SK-N-SH (cell line): ENCODE data around the gene HIBADH. TPM values are rescaled to one million over a fixed set of nuclear protein-coding genes. Genes with fewer than 3 reads are reported as not detected.

Experiments
- CTCF ChIA-PET: fragments of 300-600, 350-600 bp; formaldehyde crosslinking; extraction: SDS; loops from one replicate; lab custom pipeline; 2021; lab: Yijun Ruan, JAX
- POLR2A ChIA-PET: fragments of 350-600 bp; sonication (Branson Sonifier 250); formaldehyde crosslinking; extraction: SDS; loops from one replicate; lab custom pipeline; 2020; ENCODE audit warnings: antibody characterized with exemption, inconsistent platforms; lab: Yijun Ruan, JAX
- DNase-seq: peaks from one replicate; pipeline ENCODE4 v3.0.0; 2012
- H2AFZ ChIP-seq: fragments of 200-600 bp; sonication (generic); 2 replicates; pipeline ENCODE4 v1.8.1; 2016; ENCODE audit warnings: antibody characterized with exemption, mild to moderate bottlenecking, low read depth
- H3F3A ChIP-seq: fragments of 200-600 bp; sonication (generic); replicated peaks from 2 replicates; pipeline ENCODE3; 2016; ENCODE audit warnings: antibody characterized with exemption, mild to moderate bottlenecking; ENCODE audit not compliant: insufficient read depth
- H3K27ac ChIP-seq, 2 experiments: fragments of 200-500 bp in 1 of 2; fragments of 200-600 bp in 1 of 2; sonication (Bioruptor generic) in 1 of 2; sonication (generic), shearing (Covaris generic) in 1 of 2; 2 replicates each; pipeline versions ENCODE4 v1.5.1 to v1.6.1; 2014 to 2016; ENCODE audit warnings: low read depth in 2 of 2, inconsistent platforms in 1 of 2, low read length in 1 of 2, mild to moderate bottlenecking in 1 of 2, mixed read lengths in 1 of 2
- H3K27me3 ChIP-seq: fragments of 200-600 bp; sonication (generic), shearing (Covaris generic); 2 replicates; pipeline ENCODE4 v1.6.1; 2016; ENCODE audit warnings: mixed run types; ENCODE audit not compliant: insufficient read depth
- H3K36me3 ChIP-seq, 2 experiments: fragments of 200-500 bp in 1 of 2; fragments of 200-600 bp in 1 of 2; sonication (Bioruptor generic) in 1 of 2; sonication (generic) in 1 of 2; replicated peaks in 1 of 2; 2 replicates each; pipeline versions ENCODE3 to v1.5.1; 2014 to 2016; ENCODE audit warnings: low read length in 1 of 2, mild to moderate bottlenecking in 1 of 2; ENCODE audit not compliant: insufficient read depth in 2 of 2, control insufficient read depth in 1 of 2
- H3K4me1 ChIP-seq, 2 experiments: fragments of 200-500 bp in 1 of 2; fragments of 200-600 bp in 1 of 2; sonication (Bioruptor generic) in 1 of 2; sonication (generic), shearing (Covaris generic) in 1 of 2; 2 replicates each; pipeline versions ENCODE4 v1.5.1 to v1.6.1; 2014 to 2016; ENCODE audit warnings: low read depth in 1 of 2, low read length in 1 of 2, mixed run types in 1 of 2; ENCODE audit not compliant: insufficient read depth in 2 of 2, control insufficient read depth in 1 of 2
- H3K4me2 ChIP-seq: fragments of 200-600 bp; sonication (generic), shearing (Covaris generic); 2 replicates; pipeline ENCODE4 v1.6.1; 2017; ENCODE audit warnings: mixed run types
- H3K4me3 ChIP-seq, 2 experiments: fragments of 200-500 bp in 1 of 2; fragments of 200-600 bp in 1 of 2; sonication (Bioruptor generic) in 1 of 2; sonication (generic), shearing (Covaris generic) in 1 of 2; 2 replicates each; pipeline versions ENCODE4 v1.5.1 to v1.8.1; 2014 to 2016; ENCODE audit warnings: low read depth in 2 of 2, inconsistent platforms in 1 of 2, low read length in 1 of 2, mild to moderate bottlenecking in 1 of 2, mixed read lengths in 1 of 2, moderate library complexity in 1 of 2
- H3K79me2 ChIP-seq: fragments of 200-600 bp; sonication (generic); 2 replicates; pipeline ENCODE4 v1.8.1; 2017; ENCODE audit warnings: mild to moderate bottlenecking; ENCODE audit not compliant: insufficient read depth
- H3K9ac ChIP-seq: fragments of 200-600 bp; sonication (generic); 2 replicates; pipeline ENCODE4 v1.6.1; 2017; ENCODE audit warnings: mixed run types
- H3K9me2 ChIP-seq: fragments of 200-600 bp; sonication (generic); 2 replicates; pipeline ENCODE4 v1.6.1; 2017; ENCODE audit warnings: mixed run types
- H3K9me3 ChIP-seq: fragments of 200-600 bp; sonication (generic); 2 replicates; pipeline ENCODE4 v1.6.1; 2017; ENCODE audit warnings: mixed run types, mild to moderate bottlenecking, moderate library complexity
- H4K20me1 ChIP-seq: fragments of 200-600 bp; sonication (generic); 2 replicates; pipeline ENCODE4 v1.6.1; 2017; ENCODE audit warnings: mild to moderate bottlenecking, mixed run types; ENCODE audit not compliant: insufficient read depth
- EZH2phosphoT487 ChIP-seq: fragments of 200-600 bp; sonication (generic); IDR thresholded peaks from 2 replicates; pipeline ENCODE4 v1.6.1; 2017; ENCODE audit warnings: low read depth, mixed run types, mild to moderate bottlenecking, antibody characterized with exemption, moderate library complexity, borderline replicate concordance
- FOSL2 ChIP-seq: IDR thresholded peaks from 2 replicates; pipeline ENCODE4 v1.4.0; 2012; ENCODE audit warnings: low read depth, mild to moderate bottlenecking, moderate library complexity, borderline replicate concordance
- FOXJ3 ChIP-seq: sonication (generic); formaldehyde crosslinking; IDR thresholded peaks from 2 replicates; pipeline ENCODE4 v1.5.1; 2020; ENCODE audit warnings: mild to moderate bottlenecking, missing genetic modification reagents
- FOXM1 ChIP-seq: IDR thresholded peaks from 2 replicates; pipeline ENCODE4 v1.4.0; 2012; ENCODE audit warnings: low read depth, mild to moderate bottlenecking
- GATA2 ChIP-seq: sonication (generic); formaldehyde crosslinking; IDR thresholded peaks from 2 replicates; pipeline ENCODE4 v1.5.0; 2020; ENCODE audit warnings: mild to moderate bottlenecking, missing genetic modification reagents
- IRF3 ChIP-seq: fragments of 150-350 bp; IDR thresholded peaks from 2 replicates; pipeline ENCODE4 v1.6.1; 2016; ENCODE audit warnings: mild to moderate bottlenecking, low read depth, low read length
- RCOR1 ChIP-seq: fragments of 150-350 bp; IDR thresholded peaks from 2 replicates; pipeline ENCODE4 v1.6.1; 2017; ENCODE audit warnings: antibody characterized with exemption, low read length
- RFX5 ChIP-seq: IDR thresholded peaks from 2 replicates; pipeline ENCODE4 v1.6.1; 2012; ENCODE audit warnings: mild to moderate bottlenecking, improper control_type of control experiment, low read length
- SIN3A ChIP-seq: IDR thresholded peaks from 2 replicates; pipeline ENCODE4 v1.6.1; 2012; ENCODE audit warnings: low read depth, mild to moderate bottlenecking, low read length, moderate library complexity, borderline replicate concordance
- SMC3 ChIP-seq: IDR thresholded peaks from 2 replicates; pipeline ENCODE4 v1.6.1; 2012; ENCODE audit warnings: low read depth, low read length, improper control_type of control experiment
- WGBS: methylation state at CpG from one replicate; pipeline ENCODE4 v1.1.6; 2017; ENCODE audit warnings: low lambda C conversion rate; 5-methylcytosine and 5-hydroxymethylcytosine counted together
- polyA plus RNA-seq, 3 experiments: library from polyadenylated mRNA; depleted of rRNA; stranded (reverse); fragments of >200 nt; gene quantifications; 2 replicates each; pipeline ENCODE4 v1.2.3, GENCODE V29; 2012
- TF ChIP-seq, protein P1 (sequence below): fragments of 200-600 bp; sonication (generic); IDR thresholded peaks from 2 replicates; pipeline ENCODE4 v1.6.1; 2017; ENCODE audit warnings: antibody characterized with exemption, mild to moderate bottlenecking, moderate library complexity
- TF ChIP-seq, protein P2 (sequence below): IDR thresholded peaks from 2 replicates; pipeline ENCODE4 v1.4.0; 2012; ENCODE audit warnings: low read depth

The HIBADH gene
- polyA plus RNA-seq, 1 of the 3 experiments (the other 2 are of a cell fraction): 71.8 TPM

GRCh38 chr7:27564881-27565482 lies 97.7 kb downstream of the HIBADH start:
- Histone ChIP-seq H3K4me3 (no peak overlapping the region; a peak in 1 of 4 replicates), H3K9me2 (no peaks in the 10 kb centered on the region), H2AFZ (no peak overlapping the region), H4K20me1 (no peaks in the 10 kb centered on the region), H3K4me1 (no peaks in the 10 kb centered on the region), H3K79me2 (no peaks in the 10 kb centered on the region), H3K27ac (no peak overlapping the region), H3K36me3 (peaks cover 4 to 23% of the 10 kb centered on the region in 2 experiments), H3K9me3 (peaks cover 11% of the 10 kb centered on the region; the same call in 1 of the 2 replicates), H3K27me3 (no peaks in the 10 kb centered on the region), H3K9ac (no peak overlapping the region)
- no peak for DNase-seq
- 78% methylated on average over 4 of the region's 4 CpGs for WGBS
- ChIA-PET POLR2A (no interaction called here), CTCF (interaction anchor here (1.0 kb wide), 1 partner anchor 12 kb away, joined by 3 read pairs; no protein-coding TSS in a partner anchor)
- TF ChIP-seq EZH2phosphoT487 (no peak), SMC3 (no peak), RFX5 (no peak), SIN3A (no peak), FOXM1 (no peak), RCOR1 (no peak), FOXJ3 (CRISPR knock-in tag) (no peak), IRF3 (no peak)
- TF ChIP-seq, protein P1, sequence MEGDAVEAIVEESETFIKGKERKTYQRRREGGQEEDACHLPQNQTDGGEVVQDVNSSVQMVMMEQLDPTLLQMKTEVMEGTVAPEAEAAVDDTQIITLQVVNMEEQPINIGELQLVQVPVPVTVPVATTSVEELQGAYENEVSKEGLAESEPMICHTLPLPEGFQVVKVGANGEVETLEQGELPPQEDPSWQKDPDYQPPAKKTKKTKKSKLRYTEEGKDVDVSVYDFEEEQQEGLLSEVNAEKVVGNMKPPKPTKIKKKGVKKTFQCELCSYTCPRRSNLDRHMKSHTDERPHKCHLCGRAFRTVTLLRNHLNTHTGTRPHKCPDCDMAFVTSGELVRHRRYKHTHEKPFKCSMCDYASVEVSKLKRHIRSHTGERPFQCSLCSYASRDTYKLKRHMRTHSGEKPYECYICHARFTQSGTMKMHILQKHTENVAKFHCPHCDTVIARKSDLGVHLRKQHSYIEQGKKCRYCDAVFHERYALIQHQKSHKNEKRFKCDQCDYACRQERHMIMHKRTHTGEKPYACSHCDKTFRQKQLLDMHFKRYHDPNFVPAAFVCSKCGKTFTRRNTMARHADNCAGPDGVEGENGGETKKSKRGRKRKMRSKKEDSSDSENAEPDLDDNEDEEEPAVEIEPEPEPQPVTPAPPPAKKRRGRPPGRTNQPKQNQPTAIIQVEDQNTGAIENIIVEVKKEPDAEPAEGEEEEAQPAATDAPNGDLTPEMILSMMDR: no peak
- TF ChIP-seq, protein P2, sequence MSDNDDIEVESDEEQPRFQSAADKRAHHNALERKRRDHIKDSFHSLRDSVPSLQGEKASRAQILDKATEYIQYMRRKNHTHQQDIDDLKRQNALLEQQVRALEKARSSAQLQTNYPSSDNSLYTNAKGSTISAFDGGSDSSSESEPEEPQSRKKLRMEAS: no peak
- TF ChIP-seq, all 33 proteins: peak for 0
- Histone ChIP-seq H3K4me2 (no peak overlapping the region), H3F3A (no peaks in the 10 kb centered on the region)

- no peaks in the 10 kb centered on the region for H3K79me2 ChIP-seq
- ChIA-PET CTCF (no interaction called here), POLR2A (no interaction called here)
- peaks cover 0 to 12% of the 10 kb centered on the region in 2 experiments for H3K36me3 ChIP-seq
- no peak overlapping the region for H2AFZ ChIP-seq
- no peak overlapping the region for H3K4me3 ChIP-seq
- H4K20me1 ChIP-seq: no peaks in the 10 kb centered on the region
- H3K9ac ChIP-seq: no peak overlapping the region
- no peak overlapping the region for H3K27ac ChIP-seq
- H3K9me2 ChIP-seq: no peaks in the 10 kb centered on the region
- no peaks in the 10 kb centered on the region for H3K4me1 ChIP-seq
- no peaks in the 10 kb centered on the region for H3F3A ChIP-seq
- no peaks in the 10 kb centered on the region for H3K27me3 ChIP-seq
- H3K4me2 ChIP-seq: no peak overlapping the region
- no peak for DNase-seq
- TF ChIP-seq GATA2 (no peak), FOSL2 (peak; percentile 3; the same call in 1 of the 2 replicates)
- TF ChIP-seq, all 33 proteins: peak for 1
- H3K9me3 ChIP-seq: peaks cover 4% of the 10 kb centered on the region; the same call in 1 of the 2 replicates
Measured at GRCh38 chr7:27560706-27561235, 101.9 kb downstream of the HIBADH start.
